Omental fat pad (tissue), 4 donors: ENCODE results near the gene FNBP1L. TPM values are rescaled to one million over a fixed set of nuclear protein-coding genes. Genes with fewer than 3 reads are reported as not detected.

ENCODE experiments used
- ATAC-seq: fragments of 150-250 bp; one replicate; pipeline ENCODE4 v1.9.1; 2016; ENCODE audit warnings: mild to moderate bottlenecking, moderate library complexity; ENCODE audit not compliant: low FRiP score
- DNase-seq: peaks from one replicate; pipeline ENCODE4 v3.0.0-alpha.2; 2019; ENCODE audit warnings: low spot score
- small RNA-seq: library from RNA; depleted of rRNA; stranded (forward); fragments of <200 nt; gene quantifications from one replicate; pipeline ENCODE3, GENCODE V24; 2016
- total RNA-seq, 4 donors: library from RNA; depleted of rRNA; stranded (reverse); fragments of >200 nt; gene quantifications; one replicate each; pipeline ENCODE4 v1.1.0, GENCODE V29; 2016
- TF ChIP-seq, protein P1 (sequence below), 3 donors: fragments of 450-650 bp; IDR thresholded peaks; one replicate each; pipeline ENCODE4 v1.5.1; 2016 to 2017; ENCODE audit warnings: antibody characterized with exemption in 3 of 3, mild to moderate bottlenecking in 3 of 3, moderate library complexity in 2 of 3

The FNBP1L gene
- total RNA-seq, 4 donors from 2014 or later = 16.7 to 47.1 (median 27.7) TPM

- no peak for ATAC-seq
- TF ChIP-seq, protein P1, sequence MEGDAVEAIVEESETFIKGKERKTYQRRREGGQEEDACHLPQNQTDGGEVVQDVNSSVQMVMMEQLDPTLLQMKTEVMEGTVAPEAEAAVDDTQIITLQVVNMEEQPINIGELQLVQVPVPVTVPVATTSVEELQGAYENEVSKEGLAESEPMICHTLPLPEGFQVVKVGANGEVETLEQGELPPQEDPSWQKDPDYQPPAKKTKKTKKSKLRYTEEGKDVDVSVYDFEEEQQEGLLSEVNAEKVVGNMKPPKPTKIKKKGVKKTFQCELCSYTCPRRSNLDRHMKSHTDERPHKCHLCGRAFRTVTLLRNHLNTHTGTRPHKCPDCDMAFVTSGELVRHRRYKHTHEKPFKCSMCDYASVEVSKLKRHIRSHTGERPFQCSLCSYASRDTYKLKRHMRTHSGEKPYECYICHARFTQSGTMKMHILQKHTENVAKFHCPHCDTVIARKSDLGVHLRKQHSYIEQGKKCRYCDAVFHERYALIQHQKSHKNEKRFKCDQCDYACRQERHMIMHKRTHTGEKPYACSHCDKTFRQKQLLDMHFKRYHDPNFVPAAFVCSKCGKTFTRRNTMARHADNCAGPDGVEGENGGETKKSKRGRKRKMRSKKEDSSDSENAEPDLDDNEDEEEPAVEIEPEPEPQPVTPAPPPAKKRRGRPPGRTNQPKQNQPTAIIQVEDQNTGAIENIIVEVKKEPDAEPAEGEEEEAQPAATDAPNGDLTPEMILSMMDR (IDR thresholded peaks at IDR 0.05) = no peak
- no peak for DNase-seq
These were observed 151.6 kb downstream of the FNBP1L start for GRCh38 chr1:93599479-93599878.

DNA sequence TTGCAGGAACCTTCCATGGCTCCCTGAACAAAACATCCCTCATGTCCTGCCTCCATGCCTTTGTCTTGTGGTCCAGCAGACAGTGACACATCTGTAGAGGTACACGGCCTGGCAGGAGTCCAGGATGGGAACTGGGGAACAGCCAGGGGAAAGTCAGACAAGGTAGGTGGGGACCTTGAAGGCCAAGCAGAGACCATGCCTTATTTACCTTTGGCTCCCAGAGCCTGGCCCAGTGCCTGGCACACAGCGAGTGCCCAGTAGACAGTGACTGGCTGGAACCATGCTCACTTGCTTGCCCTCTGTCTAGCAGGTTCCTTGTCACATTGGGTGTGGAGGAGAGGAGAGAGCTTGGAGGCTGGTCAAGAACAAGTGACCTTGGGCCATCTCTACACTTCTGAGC, 152.7 kb downstream of the FNBP1L start:
- ATAC-seq (no peak), DNase-seq (no peak)
- TF ChIP-seq, protein P1 (IDR thresholded peaks at IDR 0.05) = no peak

GRCh38 chr1:93601686-93602085, 153.8 kb downstream of the FNBP1L start:
- DNase-seq = no peak
- TF ChIP-seq, protein P1 (IDR thresholded peaks at IDR 0.05) = no peak
- ATAC-seq = no peak

GRCh38 chr1:93602101-93602500, 154.2 kb downstream of the FNBP1L start:
- DNase-seq = no peak
- no peak for ATAC-seq
- TF ChIP-seq, protein P1 (IDR thresholded peaks at IDR 0.05) = no peak

DNA sequence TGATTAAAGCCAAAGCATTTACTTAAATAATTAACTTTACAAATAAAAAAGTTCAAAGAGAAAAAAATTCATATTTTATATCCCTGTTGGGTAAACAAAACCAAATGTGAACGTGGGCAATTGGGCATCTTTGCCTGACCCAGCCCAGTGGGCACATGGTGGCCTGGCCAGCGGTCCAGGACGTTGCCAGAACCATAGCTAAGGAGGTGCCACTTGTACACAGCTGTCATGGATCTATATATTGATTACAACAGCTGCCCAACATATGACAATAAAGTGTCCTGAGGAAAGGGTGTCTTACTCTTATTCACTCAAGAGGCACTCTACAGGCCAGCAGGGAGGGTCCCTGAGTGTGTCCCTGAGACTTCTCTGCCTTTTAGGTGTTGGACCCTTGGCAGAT, 155.2 kb downstream of the FNBP1L start:
- TF ChIP-seq, protein P1 (IDR thresholded peaks at IDR 0.05) = no peak
- ATAC-seq (no peak), DNase-seq (no peak)

GRCh38 chr1:93603601-93604000, 155.7 kb downstream of the FNBP1L start:
- no peak for ATAC-seq
- no peak for DNase-seq
- TF ChIP-seq, protein P1 (IDR thresholded peaks at IDR 0.05) = no peak

Small RNAs within 50 kb of the gene (small RNA-seq; reads per million reads assigned to genes)
- 0.39 reads per million for gene RNA5SP53

Other genes starting within 250 kb of the FNBP1L start
- 10 to 100 TPM; 21.4 to 31.9 (median 27.7) TPM for gene DR1, start 102.2 kb upstream of the FNBP1L start, total RNA-seq
- gene BCAR3, start 233.7 kb downstream of the FNBP1L start, total RNA-seq = 10 to 100 TPM; 43.7 to 73.5 (median 45.8) TPM